Daoy (cell line): ENCODE measurements around the gene TSPAN11. TPM values are rescaled to one million over a fixed set of nuclear protein-coding genes. Genes with fewer than 3 reads are reported as not detected.

Source experiments
- DNase-seq: peaks from one replicate; pipeline ENCODE4 v3.0.0-alpha.2; 2015; ENCODE audit warnings: low read depth
- total RNA-seq: library from RNA; depleted of rRNA; stranded (reverse); fragments of >200 nt; shearing (Covaris generic); gene quantifications from 2 replicates; pipeline ENCODE4 v1.2.3, GENCODE V29; 2014

The TSPAN11 gene
- total RNA-seq, 1 experiment from 2014 or later: not detected

- no peak for DNase-seq
Observed at GRCh38 chr12:30911207-30911606, 15.3 kb upstream of the TSPAN11 start.

GRCh38 chr12:30913323-30913722 lies 13.2 kb upstream of the TSPAN11 start:
- DNase-seq: no peak

- DNase-seq: no peak
Observed at GRCh38 chr12:30914986-30915591, 11.5 kb upstream of the TSPAN11 start.

- no peak for DNase-seq
Observed at GRCh38 chr12:30923057-30923456, 3.5 kb upstream of the TSPAN11 start.

GRCh38 chr12:30925607-30926242 lies 823 bp upstream of the TSPAN11 start:
- no peak for DNase-seq

- no peak for DNase-seq
Observed at GRCh38 chr12:30927222-30927611, 669 bp downstream of the TSPAN11 start.

- no peak for DNase-seq
Observed at GRCh38 chr12:30928356-30929244, 2.1 kb downstream of the TSPAN11 start.

- no peak for DNase-seq
Observed at GRCh38 chr12:30930238-30930637, 3.7 kb downstream of the TSPAN11 start.

GRCh38 chr12:30930641-30931040 lies 4.1 kb downstream of the TSPAN11 start:
- DNase-seq: no peak

GRCh38 chr12:30932881-30933280 lies 6.3 kb downstream of the TSPAN11 start:
- DNase-seq: no peak

GRCh38 chr12:30934811-30935210 lies 8.3 kb downstream of the TSPAN11 start:
- no peak for DNase-seq

GRCh38 chr12:30936036-30936435 lies 9.5 kb downstream of the TSPAN11 start:
- DNase-seq: no peak

- peak; percentile 14 for DNase-seq
Observed at GRCh38 chr12:30939234-30939633, 12.7 kb downstream of the TSPAN11 start.

GRCh38 chr12:30942486-30942885 lies 15.9 kb downstream of the TSPAN11 start:
- DNase-seq: no peak

- no peak for DNase-seq
Observed at GRCh38 chr12:30942936-30943335, 16.4 kb downstream of the TSPAN11 start.

GRCh38 chr12:30945443-30946164 lies 19.1 kb downstream of the TSPAN11 start:
- DNase-seq: no peak

- no peak for DNase-seq
Observed at GRCh38 chr12:30952015-30952414, 25.5 kb downstream of the TSPAN11 start.

- no peak for DNase-seq
Observed at GRCh38 chr12:30953257-30953656, 26.7 kb downstream of the TSPAN11 start.

- DNase-seq: no peak
Observed at GRCh38 chr12:30953951-30954751, 27.6 kb downstream of the TSPAN11 start.

GRCh38 chr12:30955214-30955613 lies 28.7 kb downstream of the TSPAN11 start:
- no peak for DNase-seq

GRCh38 chr12:30959110-30959710 lies 32.7 kb downstream of the TSPAN11 start:
- no peak for DNase-seq
